ENCODE results near the gene CNPY1.
"Not testable (repeated sequence)": the region's sequence is repeated elsewhere in the genome, so short reads cannot be mapped to it uniquely, and the experiment has no call there.

Gene CNPY1

GRCh38 chr7:155521007-155521742 lies 25.2 kb downstream of the CNPY1 start:
- DNase-seq = no peak
- Histone ChIP-seq H3K36me3 (no peaks in the 10 kb centered on the region), H3K27me3 (ENCODE audit: insufficient read depth, low read depth, severe bottlenecking) (no peaks in the 10 kb centered on the region), H3K9me3 (ENCODE audit: severe bottlenecking) (no peaks in the 10 kb centered on the region), H3K27ac (no peak overlapping the region), H3K4me3 (ENCODE audit: low read depth, low read length) (no peak overlapping the region)
- no peak for TF ChIP-seq CTCF (IDR thresholded peaks at IDR 0.05; ENCODE audit: low read depth, low read length)

GRCh38 chr7:155520114-155520513 lies 26.2 kb downstream of the CNPY1 start:
- H3K36me3 ChIP-seq = no peaks in the 10 kb centered on the region
- DNase-seq = no peak
- no peaks in the 10 kb centered on the region for H3K9me3 ChIP-seq (ENCODE audit: severe bottlenecking)
- TF ChIP-seq CTCF (IDR thresholded peaks at IDR 0.05; ENCODE audit: low read depth, low read length) = no peak
- no peak overlapping the region for H3K27ac ChIP-seq
- H3K4me3 ChIP-seq (ENCODE audit: low read depth, low read length) = no peak overlapping the region
- no peaks in the 10 kb centered on the region for H3K27me3 ChIP-seq (ENCODE audit: insufficient read depth, low read depth, severe bottlenecking)

DNA sequence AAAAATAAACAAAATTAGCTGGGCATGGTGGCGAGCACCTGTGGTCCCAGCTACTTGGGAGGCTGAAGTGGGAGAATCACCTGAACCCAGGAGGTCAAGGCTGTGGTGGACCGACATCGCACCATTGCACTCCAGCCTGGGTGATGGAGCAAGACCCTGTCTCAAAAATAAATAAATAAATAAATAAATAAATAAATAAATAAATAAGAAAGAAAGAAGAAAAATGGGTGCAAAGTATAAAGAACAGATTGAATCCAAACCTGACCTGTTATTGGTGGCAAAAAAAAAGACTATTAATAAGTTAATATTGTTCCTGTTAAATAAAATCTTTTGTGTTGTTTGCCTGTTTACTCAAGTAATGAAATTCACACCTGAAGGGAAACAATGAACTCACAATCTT lies 27.0 kb downstream of the CNPY1 start:
- H3K36me3 ChIP-seq; H3K9me3 ChIP-seq (ENCODE audit: severe bottlenecking); H3K4me3 ChIP-seq (ENCODE audit: low read depth, low read length); H3K27me3 ChIP-seq (ENCODE audit: insufficient read depth, low read depth, severe bottlenecking); H3K27ac ChIP-seq; DNase-seq: not testable (repeated sequence)

DNA sequence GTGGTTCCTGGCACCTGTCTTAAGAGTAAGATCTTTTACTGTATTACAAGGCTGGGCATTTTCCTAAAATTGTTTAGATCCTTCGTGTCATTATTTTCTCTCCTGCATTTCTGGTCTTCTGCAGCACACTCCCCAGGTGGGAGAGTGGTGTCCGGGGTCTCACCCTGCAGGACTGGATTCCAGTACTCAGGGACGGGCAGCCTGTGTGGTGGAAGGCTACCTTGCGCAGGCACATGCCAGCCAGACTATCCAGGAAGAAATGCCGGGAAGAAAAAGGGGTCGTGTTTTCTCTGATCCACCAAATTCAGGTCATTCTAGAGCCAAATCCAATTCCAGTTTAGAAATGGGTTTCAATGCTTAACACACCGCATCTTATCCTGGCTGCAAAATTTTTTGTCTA lies 27.7 kb downstream of the CNPY1 start:
- Histone ChIP-seq H3K9me3 (ENCODE audit: severe bottlenecking) (no peaks in the 10 kb centered on the region), H3K36me3 (no peaks in the 10 kb centered on the region), H3K4me3 (ENCODE audit: low read depth, low read length) (no peak overlapping the region), H3K27me3 (ENCODE audit: insufficient read depth, low read depth, severe bottlenecking) (no peaks in the 10 kb centered on the region), H3K27ac (no peak overlapping the region)
- TF ChIP-seq CTCF (IDR thresholded peaks at IDR 0.05; ENCODE audit: low read depth, low read length) = no peak
- DNase-seq = no peak

DNA sequence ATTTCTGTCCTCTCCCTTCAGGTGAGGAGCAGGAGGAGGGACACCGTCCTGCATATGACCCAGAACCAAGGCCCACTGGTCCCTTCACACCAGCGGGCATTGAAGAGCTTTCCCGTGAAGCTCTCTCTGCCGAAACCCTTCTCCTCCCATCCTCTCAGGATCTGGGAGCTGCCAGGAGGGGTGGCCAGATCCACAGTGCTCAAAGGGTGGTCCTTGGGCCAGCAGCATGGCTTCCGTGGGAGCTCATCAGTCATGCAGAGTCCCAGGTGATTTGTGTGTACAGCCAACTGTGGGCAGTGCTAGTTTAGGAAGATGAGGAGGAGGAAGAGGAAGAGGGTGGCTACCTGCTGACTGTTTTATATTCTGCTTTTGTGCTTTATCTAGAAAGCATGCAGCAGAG lies 28.4 kb downstream of the CNPY1 start:
- no peaks in the 10 kb centered on the region for H3K36me3 ChIP-seq
- no peak overlapping the region for H3K4me3 ChIP-seq (ENCODE audit: low read depth, low read length)
- H3K27ac ChIP-seq = no peak overlapping the region
- no peak for DNase-seq
- H3K27me3 ChIP-seq (ENCODE audit: insufficient read depth, low read depth, severe bottlenecking) = no peaks in the 10 kb centered on the region
- TF ChIP-seq CTCF (IDR thresholded peaks at IDR 0.05; ENCODE audit: low read depth, low read length) = no peak
- H3K9me3 ChIP-seq (ENCODE audit: severe bottlenecking) = no peaks in the 10 kb centered on the region

GRCh38 chr7:155517452-155517851 lies 28.9 kb downstream of the CNPY1 start:
- H3K27me3 ChIP-seq (ENCODE audit: insufficient read depth, low read depth, severe bottlenecking) = no peaks in the 10 kb centered on the region
- no peak overlapping the region for H3K27ac ChIP-seq
- no peaks in the 10 kb centered on the region for H3K36me3 ChIP-seq
- no peak overlapping the region for H3K4me3 ChIP-seq (ENCODE audit: low read depth, low read length)
- no peaks in the 10 kb centered on the region for H3K9me3 ChIP-seq (ENCODE audit: severe bottlenecking)
- TF ChIP-seq CTCF (IDR thresholded peaks at IDR 0.05; ENCODE audit: low read depth, low read length) = no peak
- no peak for DNase-seq
